A549 (cell line): ENCODE measurements around the gene CFD. TPM values are rescaled to one million over a fixed set of nuclear protein-coding genes. Genes with fewer than 3 reads are reported as not detected.
A peak's percentile ranks its signal among the peaks of the same experiment; 100 is the strongest.

Source experiments
- ATAC-seq, 2 experiments: fragments of 200-7000 bp in 1 of 2; fragments of >200 bp in 1 of 2; cut with Nextera tagmentation in 1 of 2; cut with Tn5 transposase in 1 of 2; 3 replicates each; pipeline versions ENCODE4 v1.8.0 to v1.9.1; 2018 to 2020; ENCODE audit warnings: mild to moderate bottlenecking in 1 of 2, moderate library complexity in 1 of 2
- CTCF ChIA-PET: fragments of 300-600 bp; sonication (Branson Sonifier 250); formaldehyde crosslinking; extraction: SDS; loops from one replicate; lab custom pipeline; 2021; ENCODE audit warnings: antibody characterized with exemption, inconsistent platforms; lab: Yijun Ruan, JAX
- POLR2A ChIA-PET: fragments of 350-600 bp; formaldehyde crosslinking; extraction: SDS; loops from one replicate; lab custom pipeline; 2021; ENCODE audit warnings: antibody characterized with exemption, inconsistent platforms; lab: Yijun Ruan, JAX
- DNase-seq, 2 experiments: peaks; one replicate each; pipeline versions ENCODE4 v3.0.0 to v3.0.0-alpha.2; 2011 to 2016; ENCODE audit warnings: low read depth in 1 of 2, low spot score in 1 of 2
- FAIRE-seq: peaks from 2 replicates; lab custom pipeline; 2011; peaks lifted over from hg19 to GRCh38; lab: Jason Lieb, UNC
- H3K27ac ChIP-seq, 2 experiments: fragments of >200 bp; sonication (Bioruptor Twin); formaldehyde crosslinking; 3 replicates each; pipeline ENCODE4 v1.5.1; 2016 to 2017
- H3K4me1 ChIP-seq: fragments of >200 bp; sonication (Bioruptor Twin); formaldehyde crosslinking; 3 replicates; pipeline ENCODE4 v1.6.1; 2016
- H3K4me2 ChIP-seq: fragments of >200 bp; sonication (Bioruptor Twin); formaldehyde crosslinking; 3 replicates; pipeline ENCODE4 v1.6.1; 2016
- H3K4me3 ChIP-seq: fragments of >200 bp; sonication (Bioruptor Twin); formaldehyde crosslinking; 3 replicates; pipeline ENCODE4 v1.5.1; 2016
- H3K9me3 ChIP-seq: fragments of >200 bp; sonication (Bioruptor Twin); formaldehyde crosslinking; 3 replicates; pipeline ENCODE4 v1.6.1; 2016
- BHLHE40 ChIP-seq: IDR thresholded peaks from 2 replicates; pipeline ENCODE4 v1.6.1; 2012; ENCODE audit warnings: low read depth, low read length, inconsistent platforms
- CHD4 ChIP-seq: fragments of 200-600 bp; sonication (generic); IDR thresholded peaks from 2 replicates; pipeline ENCODE4 v1.6.1; 2016; ENCODE audit warnings: antibody characterized with exemption, mild to moderate bottlenecking, borderline replicate concordance
- EP300 ChIP-seq, 2 experiments: fragments of >200 bp; sonication (Bioruptor Twin); formaldehyde crosslinking; IDR thresholded peaks; 2 replicates in 1 of 2; 3 replicates in 1 of 2; pipeline ENCODE4 v1.6.1; 2016 to 2017
- HOXA7 ChIP-seq: fragments of 250-450 bp; sonication (Bioruptor Pico); IDR thresholded peaks from 2 replicates; pipeline ENCODE4 v1.5.0; 2020; ENCODE audit warnings: mild to moderate bottlenecking, moderate library complexity
- HOXB13 ChIP-seq: fragments of 250-450 bp; sonication (Bioruptor Pico); IDR thresholded peaks from 2 replicates; pipeline ENCODE4 v1.5.0; 2020; ENCODE audit warnings: low read depth, mild to moderate bottlenecking, moderate library complexity
- JUN ChIP-seq, 2 experiments: fragments of >200 bp; sonication (Bioruptor Twin); formaldehyde crosslinking; IDR thresholded peaks; 2 replicates in 1 of 2; 3 replicates in 1 of 2; pipeline ENCODE4 v1.6.1; 2016 to 2017
- JUNB ChIP-seq: fragments of >200 bp; sonication (Bioruptor Twin); formaldehyde crosslinking; IDR thresholded peaks from 2 replicates; pipeline ENCODE4 v1.6.1; 2016
- PHF8 ChIP-seq: fragments of 200-600 bp; sonication (generic); IDR thresholded peaks from 2 replicates; pipeline ENCODE4 v1.6.1; 2016; ENCODE audit warnings: low read depth, mild to moderate bottlenecking, antibody characterized with exemption, moderate library complexity, borderline replicate concordance
- POLR2A ChIP-seq: IDR thresholded peaks from 2 replicates; pipeline ENCODE4 v1.6.1; 2012; ENCODE audit warnings: mild to moderate bottlenecking, low read length
- RAD21 ChIP-seq, 2 experiments: fragments of >200 bp in 1 of 2; sonication (Bioruptor Twin) in 1 of 2; formaldehyde crosslinking in 1 of 2; IDR thresholded peaks in 1 of 2; conservative IDR thresholded peaks in 1 of 2; 2 replicates in 1 of 2; 3 replicates in 1 of 2; pipeline ENCODE4 v1.6.1; 2012 to 2018; ENCODE audit warnings: inconsistent platforms in 1 of 2
- RNF2 ChIP-seq: fragments of 200-600 bp; sonication (generic); IDR thresholded peaks from 2 replicates; pipeline ENCODE4 v1.6.1; 2016; ENCODE audit warnings: low read depth, mild to moderate bottlenecking, antibody characterized with exemption, moderate library complexity, borderline replicate concordance
- WGBS: methylation state at CpG from one replicate; pipeline ENCODE4 v1.1.6; 2017; ENCODE audit errors: missing lambda C conversion rate; 5-methylcytosine and 5-hydroxymethylcytosine counted together
- polyA plus RNA-seq, 4 experiments: library from polyadenylated mRNA; depleted of rRNA in 3 of 4; stranded (reverse); fragments of >200 nt; fragmentation: RNase III in 1 of 4; extraction: RNeasy Plus Mini Kit Qiagen cat#74134 plus additional on column Dnase treatment in 1 of 4; gene quantifications; 2 replicates in 3 of 4; 3 replicates in 1 of 4; pipeline ENCODE4 v1.2.3, GENCODE V29; 2011 to 2017
- small RNA-seq, 6 experiments: library from RNA; depleted of rRNA; stranded (forward); fragments of <200 nt; gene quantifications; one replicate each; pipeline ENCODE3, GENCODE V24; 2012

The CFD gene
- polyA plus RNA-seq, 2 of the 4 experiments (the other 2 are of a cell fraction): 7.6 to 14.3 TPM

DNA sequence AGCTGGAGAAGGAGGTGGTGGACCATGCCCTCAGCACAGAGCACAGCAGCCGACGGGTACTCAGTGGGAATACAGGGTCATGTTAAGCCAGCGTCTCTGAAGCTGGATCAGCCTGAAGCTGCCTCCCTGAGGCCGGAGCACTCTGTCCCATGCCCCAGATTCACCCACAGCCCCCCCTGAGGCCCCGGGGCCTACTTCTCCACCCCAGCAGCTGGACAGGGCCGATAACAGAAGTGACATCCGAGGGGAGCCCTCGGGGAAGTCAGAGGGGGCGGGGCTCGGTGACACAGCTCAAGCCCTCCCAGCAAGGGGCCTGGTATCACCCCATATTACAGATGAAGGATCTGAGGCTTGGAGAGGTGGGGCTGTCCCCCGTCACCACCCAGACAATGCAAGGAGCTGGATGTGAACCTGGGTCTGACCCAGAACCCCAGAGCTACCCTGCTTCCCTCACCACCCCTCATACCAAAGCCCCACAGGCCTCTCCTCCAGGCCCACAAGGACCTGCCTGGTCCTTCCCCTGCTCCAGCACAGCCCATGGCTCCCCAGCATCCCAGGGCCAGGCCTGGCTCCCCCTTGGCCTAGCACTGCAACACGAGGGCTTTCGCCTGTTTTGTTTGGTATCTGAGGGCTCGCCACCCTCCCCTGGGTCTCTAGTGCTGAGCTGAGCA, 47.9 kb downstream of the CFD start:
- 92% methylated on average over 3 of the region's 14 CpGs for WGBS
- no peak for FAIRE-seq
- CTCF ChIA-PET: no interaction called here

DNA sequence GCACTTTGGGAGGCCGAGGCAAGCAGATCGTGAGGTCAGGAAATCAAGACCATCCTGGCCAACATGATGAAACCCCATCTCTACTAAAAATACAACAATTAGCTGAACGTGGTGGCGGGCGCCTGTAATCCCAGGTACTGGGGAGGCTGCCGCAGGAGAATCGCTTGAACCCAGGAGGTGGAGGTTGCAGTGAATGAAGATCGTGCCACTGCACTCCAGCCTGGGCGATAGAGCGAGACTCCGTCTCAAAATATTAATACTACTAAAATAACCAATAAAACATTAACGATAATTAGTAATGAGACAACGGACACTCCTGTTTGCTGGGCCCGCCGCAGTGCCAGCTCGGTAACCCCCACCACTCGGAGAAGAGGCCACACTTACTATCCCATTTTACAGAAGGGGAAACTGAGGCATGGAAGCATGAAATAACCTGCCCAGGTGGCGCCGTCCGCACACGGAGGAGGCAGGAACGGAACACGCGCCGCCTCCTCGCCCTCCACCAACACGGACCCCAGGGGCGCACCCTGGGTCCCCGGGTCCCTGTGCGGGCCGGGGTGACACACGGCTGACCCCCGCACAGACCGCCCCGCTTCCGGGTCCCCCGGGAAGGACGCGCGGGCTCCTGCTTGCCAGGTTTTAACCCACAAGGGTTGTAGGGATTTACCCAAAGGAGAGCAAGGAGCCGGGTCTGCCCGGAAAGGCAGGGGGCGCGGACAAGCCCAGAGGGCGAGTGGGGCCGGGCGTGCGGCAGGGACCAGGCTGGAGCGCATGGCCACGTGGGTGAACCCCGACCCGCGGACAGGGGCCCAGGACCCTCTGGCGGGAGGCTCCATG, 52.0 kb downstream of the CFD start:
- H3K4me3 ChIP-seq: peak overlapping the region; percentile 70; the same call in 2 of the 3 replicates
- FAIRE-seq (no peak), DNase-seq (no peak)
- WGBS: 89% methylated on average over 46 of the region's 54 CpGs
- peak overlapping the region in 1 of 2 experiments; percentile 100; a peak in 4 of 6 replicates for H3K27ac ChIP-seq
- H3K4me1 ChIP-seq: peaks cover 17% of the 10 kb centered on the region
- TF ChIP-seq BHLHE40: no peak
- peak; percentile 80; the same call in 1 of the 2 replicates for TF ChIP-seq CHD4
- TF ChIP-seq, all 56 proteins: peak for 1
- ATAC-seq: no peak
- Histone ChIP-seq H3K9me3 (no peaks in the 10 kb centered on the region), H3K4me2 (peak overlapping the region; percentile 78)
- POLR2A ChIA-PET: no interaction called here
- CTCF ChIA-PET: no interaction called here

More for the DNA sequence above, 47.9 kb downstream of the CFD start:
- no peak for ATAC-seq
- DNase-seq: no peak
- no peak overlapping the region for H3K4me2 ChIP-seq
- H3K9me3 ChIP-seq: no peaks in the 10 kb centered on the region
- TF ChIP-seq HOXB13 (CRISPR knock-in tag): no peak
- TF ChIP-seq JUN (IDR thresholded peaks at IDR 0.05): no peak
- TF ChIP-seq JUNB: no peak
- no peak for TF ChIP-seq EP300 (IDR thresholded peaks at IDR 0.05)
- no peak for TF ChIP-seq HOXA7 (CRISPR knock-in tag)
- peaks cover 17% of the 10 kb centered on the region for H3K4me1 ChIP-seq
- no peak overlapping the region for H3K4me3 ChIP-seq
- peak overlapping the region in 1 of 2 experiments; percentile 39; a peak in 2 of 6 replicates for H3K27ac ChIP-seq
- POLR2A ChIA-PET: interaction anchor here (0.5 kb wide), 1 partner anchor 49 kb away, joined by 3 read pairs; no protein-coding TSS in a partner anchor

DNA sequence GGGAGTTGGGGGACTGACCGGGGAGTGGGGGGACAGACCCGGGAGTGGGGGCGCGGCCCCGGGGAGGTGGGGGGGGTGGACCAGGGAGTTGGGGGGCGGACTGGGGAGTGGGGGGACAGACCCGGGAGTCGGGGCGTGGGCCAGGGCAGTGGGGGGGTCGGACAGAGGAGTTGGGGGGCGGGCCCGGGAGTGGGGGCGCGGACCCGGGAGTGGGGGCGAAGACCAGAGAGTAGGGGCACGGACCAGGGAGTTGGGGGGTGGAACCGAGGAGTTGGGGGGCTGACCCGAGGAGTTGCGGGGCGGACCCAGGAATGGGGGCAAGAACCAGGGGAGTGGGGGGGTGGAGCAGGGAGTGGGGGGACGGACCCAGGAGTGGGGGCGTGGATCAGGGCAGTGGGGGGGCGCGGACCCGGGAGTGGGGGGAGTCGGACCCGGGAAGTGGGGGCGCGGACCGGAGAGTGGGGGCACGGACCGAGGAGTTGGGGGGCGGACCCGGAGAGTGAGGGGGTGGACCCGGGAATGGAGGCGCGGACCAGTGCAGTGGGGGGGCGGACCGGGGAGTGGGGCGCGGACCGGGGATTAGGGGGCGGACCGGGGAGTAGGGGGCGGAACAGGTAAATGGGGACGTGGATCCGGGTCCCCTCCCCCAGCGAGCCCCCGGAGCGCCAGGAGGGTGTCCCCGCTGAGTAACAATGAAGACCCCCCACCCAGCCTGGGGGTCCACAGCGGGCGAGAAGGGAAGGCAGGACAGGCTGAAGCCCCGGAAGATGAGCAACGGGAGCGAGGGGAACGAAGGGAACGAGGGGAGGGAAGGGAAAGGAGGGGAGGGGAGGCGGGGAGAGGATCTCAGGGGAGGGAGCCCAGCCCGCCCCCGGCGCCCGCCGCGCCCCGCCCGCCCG, 53.0 kb downstream of the CFD start:
- DNase-seq: no peak
- 0% methylated on average over 2 of the region's 69 CpGs for WGBS

More for the DNA sequence above, 53.0 kb downstream of the CFD start:
- ChIA-PET CTCF (no interaction called here), POLR2A (no interaction called here)
- Histone ChIP-seq H3K27ac (peak overlapping the region; percentile 98 to 100), H3K4me2 (peak overlapping the region; percentile 78), H3K9me3 (no peaks in the 10 kb centered on the region), H3K4me1 (peaks cover 21% of the 10 kb centered on the region), H3K4me3 (peak overlapping the region; percentile 70)
- FAIRE-seq: no peak
- peak; percentile 14 to 61; a peak in 5 of 6 replicates for ATAC-seq
- TF ChIP-seq RAD21 (conservative IDR thresholded peaks at IDR 0.05 in 1 of 2, IDR thresholded peaks at IDR 0.05 in 1 of 2) (no peak), RNF2 (no peak), PHF8 (0 out of 2 replicates have a peak, but pooled peaks have one; percentile 2), POLR2A (no peak)

Small RNAs within 50 kb of the gene (small RNA-seq; reads per million reads assigned to genes)
- gene MIR3187: 0 reads per million in 6 experiments
- gene RNU6-9: 1.6 to 1,108 (median 141) reads per million in 6 experiments

Other genes with a start within 250 kb of the CFD start
- 41.9 and 59.8 TPM in 2 replicates for gene POLRMT, start 226.1 kb upstream of the CFD start, polyA plus RNA-seq (2011; rRNA removed)
- gene POLRMT, start 226.1 kb upstream of the CFD start, polyA plus RNA-seq (2017; fragmentation: RNase III; extraction: RNeasy Plus Mini Kit Qiagen cat#74134 plus additional on column Dnase treatment): 65.0 to 68.8 TPM (median 66.5 TPM) in 3 replicates
- gene FGF22, start 219.8 kb upstream of the CFD start, polyA plus RNA-seq (2011; rRNA removed): 0.13 TPM in 1 of 2 replicates, not detected in the other
- 0.79 to 1.1 TPM (median 1.0 TPM) in 3 replicates for gene FGF22, start 219.8 kb upstream of the CFD start, polyA plus RNA-seq (2017; fragmentation: RNase III; extraction: RNeasy Plus Mini Kit Qiagen cat#74134 plus additional on column Dnase treatment)
- 3.1 and 4.9 TPM in 2 replicates for gene RNF126, start 196.4 kb upstream of the CFD start, polyA plus RNA-seq (2011; rRNA removed)
- gene RNF126, start 196.4 kb upstream of the CFD start, polyA plus RNA-seq (2017; fragmentation: RNase III; extraction: RNeasy Plus Mini Kit Qiagen cat#74134 plus additional on column Dnase treatment): 35.0 to 36.3 TPM (median 35.4 TPM) in 3 replicates
- gene FSTL3, start 183.3 kb upstream of the CFD start, polyA plus RNA-seq (2011; rRNA removed): 45.5 and 58.1 TPM in 2 replicates
- 110 to 131 TPM (median 118 TPM) in 3 replicates for gene FSTL3, start 183.3 kb upstream of the CFD start, polyA plus RNA-seq (2017; fragmentation: RNase III; extraction: RNeasy Plus Mini Kit Qiagen cat#74134 plus additional on column Dnase treatment)
- gene PRSS57, start 164.2 kb upstream of the CFD start, polyA plus RNA-seq (2011; rRNA removed): 0.10 TPM in 1 of 2 replicates, not detected in the other
- not detected in 3 replicates for gene PRSS57, start 164.2 kb upstream of the CFD start, polyA plus RNA-seq (2017; fragmentation: RNase III; extraction: RNeasy Plus Mini Kit Qiagen cat#74134 plus additional on column Dnase treatment)
- gene PALM, start 150.7 kb upstream of the CFD start, polyA plus RNA-seq (2011; rRNA removed): 2.0 and 3.0 TPM in 2 replicates
- gene PALM, start 150.7 kb upstream of the CFD start, polyA plus RNA-seq (2017; fragmentation: RNase III; extraction: RNeasy Plus Mini Kit Qiagen cat#74134 plus additional on column Dnase treatment): 11.4 to 17.5 TPM (median 15.7 TPM) in 3 replicates
- 38.3 and 46.5 TPM in 2 replicates for gene MISP, start 108.6 kb upstream of the CFD start, polyA plus RNA-seq (2011; rRNA removed)
- gene MISP, start 108.6 kb upstream of the CFD start, polyA plus RNA-seq (2017; fragmentation: RNase III; extraction: RNeasy Plus Mini Kit Qiagen cat#74134 plus additional on column Dnase treatment): 56.9 to 62.7 TPM (median 61.4 TPM) in 3 replicates
- gene PTBP1, start 62.2 kb upstream of the CFD start, polyA plus RNA-seq (2011; rRNA removed): 144 and 207 TPM in 2 replicates
- gene PTBP1, start 62.2 kb upstream of the CFD start, polyA plus RNA-seq (2017; fragmentation: RNase III; extraction: RNeasy Plus Mini Kit Qiagen cat#74134 plus additional on column Dnase treatment): 264 to 299 TPM (median 285 TPM) in 3 replicates
- gene PLPPR3, start 37.7 kb upstream of the CFD start, polyA plus RNA-seq (2011; rRNA removed): 2.6 and 3.2 TPM in 2 replicates
- 3.5 to 4.2 TPM (median 3.7 TPM) in 3 replicates for gene PLPPR3, start 37.7 kb upstream of the CFD start, polyA plus RNA-seq (2017; fragmentation: RNase III; extraction: RNeasy Plus Mini Kit Qiagen cat#74134 plus additional on column Dnase treatment)
- gene AZU1, start 31.8 kb upstream of the CFD start, polyA plus RNA-seq (2011; rRNA removed): 0.15 and 0.31 TPM in 2 replicates
- 0.26 to 0.55 TPM (median 0.32 TPM) in 3 replicates for gene AZU1, start 31.8 kb upstream of the CFD start, polyA plus RNA-seq (2017; fragmentation: RNase III; extraction: RNeasy Plus Mini Kit Qiagen cat#74134 plus additional on column Dnase treatment)
- gene PRTN3, start 18.7 kb upstream of the CFD start, polyA plus RNA-seq (2011; rRNA removed): 0.21 and 0.36 TPM in 2 replicates
- 0.18 to 0.39 TPM (median 0.24 TPM) in 3 replicates for gene PRTN3, start 18.7 kb upstream of the CFD start, polyA plus RNA-seq (2017; fragmentation: RNase III; extraction: RNeasy Plus Mini Kit Qiagen cat#74134 plus additional on column Dnase treatment)
- gene ELANE, start 7.4 kb upstream of the CFD start, polyA plus RNA-seq (2011; rRNA removed): 0.15 and 0.35 TPM in 2 replicates
- gene ELANE, start 7.4 kb upstream of the CFD start, polyA plus RNA-seq (2017; fragmentation: RNase III; extraction: RNeasy Plus Mini Kit Qiagen cat#74134 plus additional on column Dnase treatment): 0.14 to 0.15 TPM (median 0.15 TPM) in 3 replicates
- gene MED16, start 33.5 kb downstream of the CFD start, polyA plus RNA-seq (2011; rRNA removed): 8.0 TPM in 2 replicates
- 11.9 to 13.9 TPM (median 12.7 TPM) in 3 replicates for gene MED16, start 33.5 kb downstream of the CFD start, polyA plus RNA-seq (2017; fragmentation: RNase III; extraction: RNeasy Plus Mini Kit Qiagen cat#74134 plus additional on column Dnase treatment)
- gene RNU6-9, start 33.8 kb downstream of the CFD start, polyA plus RNA-seq (2011; rRNA removed): not detected in 2 replicates
- not detected in 3 replicates for gene RNU6-9, start 33.8 kb downstream of the CFD start, polyA plus RNA-seq (2017; fragmentation: RNase III; extraction: RNeasy Plus Mini Kit Qiagen cat#74134 plus additional on column Dnase treatment)
- 16.9 and 22.7 TPM in 2 replicates for gene R3HDM4, start 53.6 kb downstream of the CFD start, polyA plus RNA-seq (2011; rRNA removed)
- gene R3HDM4, start 53.6 kb downstream of the CFD start, polyA plus RNA-seq (2017; fragmentation: RNase III; extraction: RNeasy Plus Mini Kit Qiagen cat#74134 plus additional on column Dnase treatment): 18.8 to 24.8 TPM (median 20.7 TPM) in 3 replicates
- 0.05 and 0.14 TPM in 2 replicates for gene KISS1R, start 57.7 kb downstream of the CFD start, polyA plus RNA-seq (2011; rRNA removed)
- 0.18 to 0.79 TPM (median 0.38 TPM) in 3 replicates for gene KISS1R, start 57.7 kb downstream of the CFD start, polyA plus RNA-seq (2017; fragmentation: RNase III; extraction: RNeasy Plus Mini Kit Qiagen cat#74134 plus additional on column Dnase treatment)
- 3.3 and 3.4 TPM in 2 replicates for gene ARID3A, start 66.4 kb downstream of the CFD start, polyA plus RNA-seq (2011; rRNA removed)
- gene ARID3A, start 66.4 kb downstream of the CFD start, polyA plus RNA-seq (2017; fragmentation: RNase III; extraction: RNeasy Plus Mini Kit Qiagen cat#74134 plus additional on column Dnase treatment): 4.6 to 6.1 TPM (median 5.4 TPM) in 3 replicates
- gene WDR18, start 124.7 kb downstream of the CFD start, polyA plus RNA-seq (2011; rRNA removed): 22.2 and 23.8 TPM in 2 replicates
- gene WDR18, start 124.7 kb downstream of the CFD start, polyA plus RNA-seq (2017; fragmentation: RNase III; extraction: RNeasy Plus Mini Kit Qiagen cat#74134 plus additional on column Dnase treatment): 41.7 to 48.9 TPM (median 48.1 TPM) in 3 replicates
- 0.65 and 0.67 TPM in 2 replicates for gene GRIN3B, start 140.8 kb downstream of the CFD start, polyA plus RNA-seq (2011; rRNA removed)
- 1.1 to 1.5 TPM (median 1.5 TPM) in 3 replicates for gene GRIN3B, start 140.8 kb downstream of the CFD start, polyA plus RNA-seq (2017; fragmentation: RNase III; extraction: RNeasy Plus Mini Kit Qiagen cat#74134 plus additional on column Dnase treatment)
- gene TMEM259, start 161.5 kb downstream of the CFD start, polyA plus RNA-seq (2011; rRNA removed): 45.6 and 53.3 TPM in 2 replicates
- 71.1 to 82.2 TPM (median 78.3 TPM) in 3 replicates for gene TMEM259, start 161.5 kb downstream of the CFD start, polyA plus RNA-seq (2017; fragmentation: RNase III; extraction: RNeasy Plus Mini Kit Qiagen cat#74134 plus additional on column Dnase treatment)
- not detected in 2 replicates for gene RNU6-2, start 161.9 kb downstream of the CFD start, polyA plus RNA-seq (2011; rRNA removed)
- not detected in 3 replicates for gene RNU6-2, start 161.9 kb downstream of the CFD start, polyA plus RNA-seq (2017; fragmentation: RNase III; extraction: RNeasy Plus Mini Kit Qiagen cat#74134 plus additional on column Dnase treatment)
- 31.7 and 32.2 TPM in 2 replicates for gene CNN2, start 166.9 kb downstream of the CFD start, polyA plus RNA-seq (2011; rRNA removed)
- gene CNN2, start 166.9 kb downstream of the CFD start, polyA plus RNA-seq (2017; fragmentation: RNase III; extraction: RNeasy Plus Mini Kit Qiagen cat#74134 plus additional on column Dnase treatment): 99.3 to 115 TPM (median 101 TPM) in 3 replicates
- gene ABCA7, start 180.4 kb downstream of the CFD start, polyA plus RNA-seq (2011; rRNA removed): 5.0 and 6.6 TPM in 2 replicates
- gene ABCA7, start 180.4 kb downstream of the CFD start, polyA plus RNA-seq (2017; fragmentation: RNase III; extraction: RNeasy Plus Mini Kit Qiagen cat#74134 plus additional on column Dnase treatment): 8.8 to 13.5 TPM (median 12.6 TPM) in 3 replicates
- gene ARHGAP45, start 207.5 kb downstream of the CFD start, polyA plus RNA-seq (2011; rRNA removed): 0.48 and 1.2 TPM in 2 replicates
- gene ARHGAP45, start 207.5 kb downstream of the CFD start, polyA plus RNA-seq (2017; fragmentation: RNase III; extraction: RNeasy Plus Mini Kit Qiagen cat#74134 plus additional on column Dnase treatment): 1.5 to 1.9 TPM (median 1.8 TPM) in 3 replicates
- gene POLR2E, start 235.7 kb downstream of the CFD start, polyA plus RNA-seq (2011; rRNA removed): 81.0 and 99.6 TPM in 2 replicates
- gene POLR2E, start 235.7 kb downstream of the CFD start, polyA plus RNA-seq (2017; fragmentation: RNase III; extraction: RNeasy Plus Mini Kit Qiagen cat#74134 plus additional on column Dnase treatment): 170 to 181 TPM (median 172 TPM) in 3 replicates
- 223 and 248 TPM in 2 replicates for gene GPX4, start 244.3 kb downstream of the CFD start, polyA plus RNA-seq (2011; rRNA removed)
- gene GPX4, start 244.3 kb downstream of the CFD start, polyA plus RNA-seq (2017; fragmentation: RNase III; extraction: RNeasy Plus Mini Kit Qiagen cat#74134 plus additional on column Dnase treatment): 370 to 402 TPM (median 394 TPM) in 3 replicates